Hepatocyte (in vitro differentiated cells): ENCODE data around the gene PRDM15. TPM values are rescaled to one million over a fixed set of nuclear protein-coding genes. Genes with fewer than 3 reads are reported as not detected.

ENCODE experiments used
- DNase-seq: peaks from one replicate; pipeline ENCODE4 v3.0.0-alpha.2; 2016; ENCODE audit warnings: low spot score
- H2AFZ ChIP-seq: fragments of 200-600 bp; sonication (generic); 2 replicates; pipeline ENCODE4 v1.6.0; 2016; ENCODE audit warnings: antibody characterized with exemption, mild to moderate bottlenecking
- H3K27ac ChIP-seq: fragments of 200-600 bp; sonication (generic); 2 replicates; pipeline ENCODE4 v1.5.1; 2016; ENCODE audit warnings: mild to moderate bottlenecking
- H3K27me3 ChIP-seq: fragments of 200-600 bp; sonication (generic); 2 replicates; pipeline ENCODE4 v1.6.1; 2016
- H3K36me3 ChIP-seq: fragments of 200-600 bp; sonication (generic); replicated peaks from 2 replicates; pipeline ENCODE4 v1.5.1; 2016; ENCODE audit warnings: low read depth; ENCODE audit not compliant: insufficient read depth
- H3K4me1 ChIP-seq: fragments of 200-600 bp; sonication (generic); 2 replicates; pipeline ENCODE4 v1.5.1; 2016; ENCODE audit warnings: mild to moderate bottlenecking, moderate library complexity; ENCODE audit not compliant: insufficient read depth
- H3K4me2 ChIP-seq: fragments of 200-600 bp; sonication (generic); 2 replicates; pipeline ENCODE4 v1.6.0; 2016
- H3K4me3 ChIP-seq: fragments of 200-600 bp; sonication (generic); 2 replicates; pipeline ENCODE4 v1.5.1; 2016; ENCODE audit warnings: mild to moderate bottlenecking
- H3K79me2 ChIP-seq: fragments of 200-600 bp; sonication (generic); 2 replicates; pipeline ENCODE4 v1.6.0; 2017; ENCODE audit warnings: mild to moderate bottlenecking
- H3K9me2 ChIP-seq: fragments of 200-600 bp; sonication (generic); replicated peaks from 2 replicates; pipeline ENCODE4 v1.6.0; 2017; ENCODE audit warnings: mild to moderate bottlenecking; ENCODE audit not compliant: insufficient read depth
- H3K9me3 ChIP-seq: fragments of 200-600 bp; sonication (generic); 2 replicates; pipeline ENCODE4 v1.5.1; 2016; ENCODE audit warnings: low read depth, mild to moderate bottlenecking
- H4K20me1 ChIP-seq: fragments of 200-600 bp; sonication (generic); 2 replicates; pipeline ENCODE4 v1.6.0; 2016; ENCODE audit warnings: mild to moderate bottlenecking; ENCODE audit not compliant: insufficient read depth, poor library complexity, severe bottlenecking
- CTCF ChIP-seq: fragments of 200-600 bp; sonication (generic); IDR thresholded peaks from 2 replicates; pipeline ENCODE4 v1.5.1; 2016; ENCODE audit warnings: antibody characterized with exemption, mild to moderate bottlenecking; ENCODE audit not compliant: poor library complexity
- EZH2 ChIP-seq: fragments of 200-600 bp; sonication (generic); IDR thresholded peaks from 2 replicates; pipeline ENCODE4 v1.6.1; 2016; ENCODE audit warnings: antibody characterized with exemption, mild to moderate bottlenecking, borderline replicate concordance
- EZH2phosphoT487 ChIP-seq: fragments of 200-600 bp; sonication (generic); IDR thresholded peaks from one replicate; pipeline ENCODE4 v1.6.1; 2018; ENCODE audit warnings: antibody characterized with exemption, mild to moderate bottlenecking, low read depth, moderate library complexity; ENCODE audit not compliant: unreplicated experiment, severe bottlenecking
- WGBS: methylation state at CpG from one replicate; pipeline ENCODE4 v1.1.6; 2016; ENCODE audit warnings: low lambda C conversion rate; ENCODE audit errors: missing lambda C conversion rate; 5-methylcytosine and 5-hydroxymethylcytosine counted together
- polyA plus RNA-seq: library from polyadenylated mRNA; unstranded; fragments of >200 nt; fragmentation: Nextera tagmentation; extraction: Ambion mirVana; gene quantifications from 2 replicates; pipeline ENCODE4 v1.2.1, GENCODE V29; 2016
- total RNA-seq: library from RNA; depleted of rRNA; stranded (reverse); fragments of >200 nt; gene quantifications from 2 replicates; pipeline ENCODE4 v1.2.3, GENCODE V29; 2014

Gene PRDM15
- total and polyA plus RNA-seq, 2 experiments from 2014 or later: 3.0 to 4.7 TPM

GRCh38 chr21:41852151-41852928 is 26.8 kb downstream of the PRDM15 start:
- 93% methylated on average over 21 of the region's 21 CpGs for WGBS
- Histone ChIP-seq H2AFZ (no peak overlapping the region), H3K4me1 (no peaks in the 10 kb centered on the region), H3K79me2 (no peaks in the 10 kb centered on the region), H3K4me2 (no peak overlapping the region), H3K27ac (no peak overlapping the region), H3K9me3 (no peaks in the 10 kb centered on the region), H3K36me3 (no peaks in the 10 kb centered on the region), H3K9me2 (no peaks in the 10 kb centered on the region), H3K27me3 (no peaks in the 10 kb centered on the region), H4K20me1 (no peaks in the 10 kb centered on the region), H3K4me3 (no peak overlapping the region)
- no peak for DNase-seq
- no peak for TF ChIP-seq EZH2
- no peak for TF ChIP-seq EZH2phosphoT487
- TF ChIP-seq CTCF: no peak

- Histone ChIP-seq H3K9me3 (no peaks in the 10 kb centered on the region), H4K20me1 (no peaks in the 10 kb centered on the region), H3K4me2 (no peak overlapping the region), H3K79me2 (no peaks in the 10 kb centered on the region), H3K9me2 (no peaks in the 10 kb centered on the region), H3K27ac (no peak overlapping the region), H3K4me3 (no peak overlapping the region), H3K27me3 (no peaks in the 10 kb centered on the region), H3K4me1 (no peaks in the 10 kb centered on the region), H2AFZ (no peak overlapping the region), H3K36me3 (no peaks in the 10 kb centered on the region)
- DNase-seq: no peak
- TF ChIP-seq EZH2: no peak
- TF ChIP-seq CTCF: no peak
- no peak for TF ChIP-seq EZH2phosphoT487
- WGBS: 91% methylated on average over 22 of the region's 23 CpGs
Observed at GRCh38 chr21:41851090-41851790, 27.9 kb downstream of the PRDM15 start.

- no peaks in the 10 kb centered on the region for H3K9me3 ChIP-seq
- 94% methylated on average over 9 of the region's 9 CpGs for WGBS
- no peaks in the 10 kb centered on the region for H3K4me1 ChIP-seq
Observed at GRCh38 chr21:41850085-41850484, 29.1 kb downstream of the PRDM15 start.

More at GRCh38 chr21:41850085-41850484, 29.1 kb downstream of the PRDM15 start:
- Histone ChIP-seq H2AFZ (no peak overlapping the region), H3K36me3 (no peaks in the 10 kb centered on the region), H3K9me2 (no peaks in the 10 kb centered on the region), H3K4me3 (no peak overlapping the region), H3K27ac (no peak overlapping the region), H3K27me3 (no peaks in the 10 kb centered on the region), H3K79me2 (no peaks in the 10 kb centered on the region), H4K20me1 (no peaks in the 10 kb centered on the region), H3K4me2 (no peak overlapping the region)
- DNase-seq: no peak
- no peak for TF ChIP-seq EZH2
- no peak for TF ChIP-seq CTCF
- no peak for TF ChIP-seq EZH2phosphoT487
